HFFc6 (cell line): ENCODE data around the gene ARHGAP15. TPM values are rescaled to one million over a fixed set of nuclear protein-coding genes. Genes with fewer than 3 reads are reported as not detected.

Experiments used
- DNase-seq: peaks from one replicate; pipeline ENCODE4 v3.0.0-alpha.2; 2018
- H3K27ac Mint-ChIP-seq: 2 replicates; pipeline ENCODE4 v1.8.0; 2020; ENCODE audit warnings: mild to moderate bottlenecking, mixed read lengths
- H3K27me3 Mint-ChIP-seq: 2 replicates; pipeline ENCODE4 v1.8.0; 2021; ENCODE audit warnings: mild to moderate bottlenecking, moderate library complexity, mixed read lengths; ENCODE audit not compliant: insufficient read depth
- H3K36me3 Mint-ChIP-seq: 2 replicates; pipeline ENCODE4 v1.8.0; 2021; ENCODE audit warnings: low read depth, mixed read lengths
- H3K4me1 Mint-ChIP-seq: 2 replicates; pipeline ENCODE4 v1.8.0; 2020; ENCODE audit warnings: low read depth, mixed read lengths
- H3K4me3 Mint-ChIP-seq: 2 replicates; pipeline ENCODE4 v1.8.0; 2020; ENCODE audit warnings: mild to moderate bottlenecking, moderate library complexity, mixed read lengths
- H3K9me3 Mint-ChIP-seq: 2 replicates; pipeline ENCODE4 v1.8.0; 2020; ENCODE audit warnings: mild to moderate bottlenecking, mixed read lengths
- CTCF ChIP-seq: fragments of 200-600 bp; sonication (generic); IDR thresholded peaks from 2 replicates; pipeline ENCODE4 v1.5.0; 2021; ENCODE audit warnings: antibody characterized with exemption, mild to moderate bottlenecking
- total RNA-seq, 6 experiments: library from RNA; stranded (reverse); fragmentation: NEBNext Ultra II Directional; extraction: Animal tissue kit (Norgen Biotek cat#: 25700); gene quantifications; 2 replicates in 1 of 6; 3 replicates in 5 of 6; pipeline ENCODE4 v1.2.3, GENCODE V29; 2021

The ARHGAP15 gene
- total RNA-seq, 6 experiments from 2014 or later, result not detected

GRCh38 chr2:143345887-143346787 lies 216.9 kb downstream of the ARHGAP15 start:
- Mint-ChIP-seq H3K36me3 (no peaks in the 10 kb centered on the region), H3K27me3 (peaks cover 1% of the 10 kb centered on the region; the same call in 1 of the 2 replicates)
- no peak for DNase-seq

GRCh38 chr2:143347271-143347695 lies 218.1 kb downstream of the ARHGAP15 start:
- no peaks in the 10 kb centered on the region for H3K36me3 Mint-ChIP-seq
- no peaks in the 10 kb centered on the region for H3K9me3 Mint-ChIP-seq
- no peak for DNase-seq
- H3K4me3 Mint-ChIP-seq, result no peak overlapping the region
- H3K27ac Mint-ChIP-seq, result no peak overlapping the region
- H3K27me3 Mint-ChIP-seq, result peaks cover 1% of the 10 kb centered on the region; the same call in 1 of the 2 replicates
- peaks cover 6% of the 10 kb centered on the region; the same call in 1 of the 2 replicates for H3K4me1 Mint-ChIP-seq
- TF ChIP-seq CTCF, result no peak

More at GRCh38 chr2:143345887-143346787, 216.9 kb downstream of the ARHGAP15 start:
- H3K4me1 Mint-ChIP-seq, result peaks cover 6% of the 10 kb centered on the region; the same call in 1 of the 2 replicates
- no peak overlapping the region for H3K27ac Mint-ChIP-seq
- no peak for TF ChIP-seq CTCF
- H3K4me3 Mint-ChIP-seq, result no peak overlapping the region
- H3K9me3 Mint-ChIP-seq, result no peaks in the 10 kb centered on the region

- no peak overlapping the region for H3K4me3 Mint-ChIP-seq
- H3K4me1 Mint-ChIP-seq, result peaks cover 6% of the 10 kb centered on the region; the same call in 1 of the 2 replicates
- no peak for DNase-seq
- no peak for TF ChIP-seq CTCF
- H3K9me3 Mint-ChIP-seq, result no peaks in the 10 kb centered on the region
- H3K27me3 Mint-ChIP-seq, result peaks cover 1% of the 10 kb centered on the region; the same call in 1 of the 2 replicates
- no peaks in the 10 kb centered on the region for H3K36me3 Mint-ChIP-seq
- no peak overlapping the region for H3K27ac Mint-ChIP-seq
These were observed 218.7 kb downstream of the ARHGAP15 start for GRCh38 chr2:143347901-143348414.

GRCh38 chr2:143354050-143354750 lies 225.0 kb downstream of the ARHGAP15 start:
- Mint-ChIP-seq H3K9me3 (no peaks in the 10 kb centered on the region), H3K27ac (no peak overlapping the region), H3K36me3 (no peaks in the 10 kb centered on the region), H3K4me3 (no peak overlapping the region), H3K4me1 (no peaks in the 10 kb centered on the region), H3K27me3 (no peaks in the 10 kb centered on the region; the same call in 1 of the 2 replicates)
- TF ChIP-seq CTCF, result no peak
- DNase-seq, result no peak

- no peak for DNase-seq
- no peaks in the 10 kb centered on the region for H3K9me3 Mint-ChIP-seq
- no peak for TF ChIP-seq CTCF
- no peaks in the 10 kb centered on the region; the same call in 1 of the 2 replicates for H3K27me3 Mint-ChIP-seq
- H3K4me3 Mint-ChIP-seq, result no peak overlapping the region
- H3K27ac Mint-ChIP-seq, result no peak overlapping the region
- H3K4me1 Mint-ChIP-seq, result no peaks in the 10 kb centered on the region
- H3K36me3 Mint-ChIP-seq, result no peaks in the 10 kb centered on the region
These were observed 226.7 kb downstream of the ARHGAP15 start for GRCh38 chr2:143355870-143356269.
